NCI-H2196 (cell line): Measurements from ENCODE around the gene INF2.

Experiments
- DNase-seq: peaks from one replicate; lab custom pipeline; 2025; ENCODE audit not compliant: unreplicated experiment; lab: John Stamatoyannopoulos, UW

INF2 gene

DNA sequence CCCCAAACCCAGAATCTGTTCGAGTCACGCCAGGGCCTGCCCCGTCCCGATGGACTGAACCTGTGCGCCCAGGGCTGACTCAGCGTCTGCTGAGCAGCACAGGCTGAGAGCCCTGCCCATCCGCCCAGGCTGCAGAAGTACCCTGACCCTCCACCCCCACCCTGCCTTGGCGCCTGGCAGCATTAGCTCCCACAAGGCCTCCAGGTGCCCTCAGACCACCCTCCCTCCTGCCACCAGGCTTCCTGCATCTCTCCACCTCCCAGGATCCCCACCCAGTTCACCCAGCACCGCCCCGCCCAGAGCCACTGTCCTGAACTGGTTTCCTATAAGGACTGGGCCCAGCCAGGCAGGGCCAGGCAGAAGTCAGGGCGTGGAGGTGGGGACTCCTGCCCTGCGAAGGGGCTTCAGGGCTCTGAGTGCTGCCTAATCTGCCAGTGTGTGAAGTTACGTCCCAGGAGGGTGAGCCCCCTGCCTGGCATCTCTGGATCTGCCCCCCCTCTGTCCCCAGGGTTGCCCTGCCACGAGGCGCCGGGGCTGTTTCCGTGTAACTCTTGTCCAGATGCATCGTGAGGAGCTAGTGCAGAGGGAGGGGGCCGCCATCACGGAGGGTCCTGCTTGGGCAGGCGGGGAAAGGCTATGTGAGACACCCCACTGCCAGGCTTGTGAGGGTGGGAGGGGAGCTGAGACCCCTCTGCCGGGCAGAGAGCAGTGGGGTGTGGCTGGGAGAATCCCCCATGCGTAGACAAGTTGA is 43.7 kb downstream of the INF2 start:
- DNase-seq = no peak

DNA sequence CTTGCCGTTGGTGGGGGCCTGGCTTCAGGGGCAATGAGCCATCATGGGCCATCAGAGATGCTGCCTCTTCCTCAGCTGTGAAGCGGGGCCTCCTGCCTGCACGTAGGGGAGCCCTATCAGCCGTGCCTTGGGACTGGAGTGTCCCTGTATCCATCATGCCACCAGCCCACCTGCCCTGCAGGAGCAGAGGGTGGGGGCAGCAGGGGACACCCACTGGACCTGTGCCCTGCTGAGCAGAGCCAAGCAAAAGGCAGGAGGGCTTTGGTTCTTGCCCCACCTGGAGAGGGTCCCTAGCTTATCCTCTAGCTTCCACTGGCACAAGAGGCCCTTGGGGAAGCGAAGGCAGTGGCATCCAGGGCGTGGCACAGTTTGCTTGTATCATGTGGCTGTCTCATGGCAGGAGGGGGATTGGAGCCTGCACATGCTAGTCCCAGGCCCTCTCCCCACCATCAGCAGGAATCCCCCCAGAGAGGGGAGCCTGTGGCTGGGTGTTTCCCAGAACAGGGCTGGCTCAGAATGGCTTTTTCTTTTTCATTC is 44.7 kb downstream of the INF2 start:
- DNase-seq = no peak

DNA sequence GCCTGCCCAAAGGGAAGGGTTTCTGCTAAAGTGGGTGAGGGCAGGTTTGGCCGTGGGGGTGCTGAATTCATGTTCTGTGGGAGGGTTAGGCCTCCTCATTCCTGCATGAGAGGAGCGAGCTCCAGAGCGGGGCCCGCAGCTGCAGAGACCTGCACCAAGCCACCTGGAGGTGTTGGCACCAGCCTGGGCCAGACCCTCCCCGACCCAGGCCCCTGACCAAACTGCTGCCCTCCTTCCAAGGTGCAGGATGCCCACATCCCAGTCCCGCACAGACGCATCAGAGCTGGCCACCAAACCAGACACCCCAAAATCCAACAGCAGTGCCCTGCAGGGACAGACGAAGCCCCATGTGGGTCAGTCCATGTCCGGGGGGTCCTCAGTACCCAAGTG is 45.2 kb downstream of the INF2 start:
- DNase-seq = no peak

DNA sequence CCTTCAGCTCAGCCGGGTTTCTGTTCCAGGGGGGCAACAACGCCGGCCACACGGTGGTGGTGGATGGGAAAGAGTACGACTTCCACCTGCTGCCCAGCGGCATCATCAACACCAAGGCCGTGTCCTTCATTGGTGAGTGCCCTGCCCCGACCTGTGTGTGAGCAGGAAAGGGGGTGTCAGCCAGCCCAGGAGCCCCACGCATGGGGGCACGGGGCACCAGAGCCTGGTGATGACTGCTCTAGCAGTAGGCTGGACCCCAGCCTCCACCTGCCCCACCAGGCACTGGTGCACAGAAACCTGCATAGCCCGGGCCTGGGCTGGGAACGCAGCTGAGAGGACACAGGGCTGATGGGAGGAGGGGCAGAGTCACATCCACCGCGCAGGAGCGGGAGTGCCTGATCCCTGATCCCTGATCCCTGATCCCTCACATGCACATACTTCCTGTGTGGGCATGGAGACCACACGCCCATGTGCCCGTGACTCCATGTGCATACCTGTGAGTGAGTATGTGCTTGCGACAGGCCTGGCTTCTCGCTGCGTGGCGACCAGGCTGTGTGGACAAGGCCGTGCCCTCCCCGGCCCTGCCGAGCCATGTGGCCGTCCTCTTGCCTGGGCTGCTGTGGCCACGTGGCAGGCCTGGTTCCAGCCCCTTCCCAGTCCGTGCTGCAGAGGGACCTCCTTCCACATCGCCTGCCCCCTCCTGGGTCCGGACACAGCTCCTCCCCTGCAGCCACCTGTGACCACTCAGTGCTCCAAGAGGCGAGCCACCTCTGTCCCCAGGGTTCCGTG is 45.8 kb downstream of the INF2 start:
- no peak for DNase-seq

DNA sequence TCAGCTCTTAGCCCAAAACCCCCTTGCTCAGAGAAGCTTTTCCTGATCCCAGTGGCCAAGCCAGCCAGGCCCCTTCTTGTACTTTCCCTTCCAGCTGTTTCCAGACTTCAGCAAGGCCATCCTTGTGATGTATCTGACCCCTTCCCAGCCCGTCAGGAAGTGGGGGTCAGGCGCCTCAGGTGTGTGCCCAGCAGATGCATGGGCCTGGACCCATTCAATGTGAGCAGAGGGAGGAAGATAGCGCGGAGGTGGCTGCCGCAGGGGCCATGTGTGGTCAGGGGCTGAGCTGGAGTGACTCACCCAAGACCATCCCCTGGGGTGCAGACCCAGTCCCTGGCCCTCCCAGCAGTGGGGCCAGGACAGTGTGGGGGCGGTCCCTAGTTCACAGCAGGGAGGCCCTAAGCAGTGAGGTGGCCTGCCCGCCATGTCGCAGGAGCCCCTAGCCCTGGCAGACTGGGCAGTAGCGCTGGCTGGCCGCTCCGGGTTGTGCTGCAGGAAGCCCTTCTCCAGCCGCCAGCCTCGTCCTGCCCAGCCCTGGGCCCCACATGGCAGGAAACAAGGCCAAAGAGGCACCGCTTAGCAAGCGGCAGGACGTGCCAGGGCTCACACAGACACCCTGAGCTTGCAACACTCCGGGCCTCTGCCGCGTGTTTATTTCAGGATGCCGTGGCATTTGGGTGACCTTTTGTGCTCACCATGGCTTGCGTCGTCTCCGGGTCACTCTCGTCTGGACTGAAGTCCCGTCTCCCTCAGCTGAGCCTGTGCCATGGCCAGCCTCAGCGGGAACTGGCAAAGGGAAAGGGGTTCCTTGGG is 46.6 kb downstream of the INF2 start:
- DNase-seq = no peak

DNA sequence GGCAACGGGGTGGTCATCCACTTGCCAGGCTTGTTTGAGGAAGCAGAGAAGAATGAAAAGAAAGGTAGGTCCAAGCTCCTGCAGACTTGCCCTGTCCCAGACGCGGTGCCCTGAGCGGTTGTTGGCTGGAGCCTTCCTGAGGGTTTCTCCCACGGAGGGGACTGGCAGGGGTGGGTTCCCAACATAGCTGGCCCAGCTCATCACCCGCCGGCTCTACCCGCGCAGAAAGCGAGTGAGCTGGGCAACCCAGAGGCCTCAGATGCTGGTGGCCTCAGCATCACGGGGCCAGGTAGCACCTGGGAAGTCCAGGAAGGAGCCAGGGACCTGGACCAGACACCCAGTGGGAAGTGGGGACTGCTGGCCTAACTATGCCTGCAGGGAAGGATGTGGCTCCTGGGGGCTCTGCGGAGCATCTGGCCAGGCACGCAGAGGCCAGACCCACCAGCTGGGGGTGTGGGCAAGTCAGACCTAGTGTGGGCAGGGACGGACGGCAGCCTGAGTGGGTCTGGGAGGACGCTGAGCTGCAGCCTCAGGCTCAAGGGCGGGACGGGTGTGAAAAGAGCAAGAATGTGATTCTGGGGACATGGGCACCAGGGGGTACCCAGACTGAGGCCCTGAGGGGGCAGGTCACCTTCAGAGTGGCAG is 49.1 kb downstream of the INF2 start:
- no peak for DNase-seq

DNA sequence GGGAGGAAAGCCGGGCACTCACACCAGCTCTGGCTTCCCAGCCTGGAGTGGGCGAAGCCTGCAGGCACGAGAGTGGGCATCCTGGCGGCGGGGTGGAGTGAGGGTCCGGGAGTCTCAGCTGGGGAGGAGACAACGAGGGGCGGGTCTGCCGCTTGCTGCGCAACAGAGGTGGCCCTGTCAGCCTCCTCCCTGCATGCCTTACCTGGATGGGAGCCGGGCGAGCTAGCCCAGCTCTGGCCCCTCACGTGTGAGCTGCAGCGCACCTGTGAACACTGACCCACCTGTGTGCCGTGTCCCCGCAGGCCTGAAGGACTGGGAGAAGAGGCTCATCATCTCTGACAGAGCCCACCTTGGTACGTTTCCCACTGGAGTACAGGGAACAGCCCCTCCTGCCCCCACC is 49.6 kb downstream of the INF2 start:
- DNase-seq = no peak

DNA sequence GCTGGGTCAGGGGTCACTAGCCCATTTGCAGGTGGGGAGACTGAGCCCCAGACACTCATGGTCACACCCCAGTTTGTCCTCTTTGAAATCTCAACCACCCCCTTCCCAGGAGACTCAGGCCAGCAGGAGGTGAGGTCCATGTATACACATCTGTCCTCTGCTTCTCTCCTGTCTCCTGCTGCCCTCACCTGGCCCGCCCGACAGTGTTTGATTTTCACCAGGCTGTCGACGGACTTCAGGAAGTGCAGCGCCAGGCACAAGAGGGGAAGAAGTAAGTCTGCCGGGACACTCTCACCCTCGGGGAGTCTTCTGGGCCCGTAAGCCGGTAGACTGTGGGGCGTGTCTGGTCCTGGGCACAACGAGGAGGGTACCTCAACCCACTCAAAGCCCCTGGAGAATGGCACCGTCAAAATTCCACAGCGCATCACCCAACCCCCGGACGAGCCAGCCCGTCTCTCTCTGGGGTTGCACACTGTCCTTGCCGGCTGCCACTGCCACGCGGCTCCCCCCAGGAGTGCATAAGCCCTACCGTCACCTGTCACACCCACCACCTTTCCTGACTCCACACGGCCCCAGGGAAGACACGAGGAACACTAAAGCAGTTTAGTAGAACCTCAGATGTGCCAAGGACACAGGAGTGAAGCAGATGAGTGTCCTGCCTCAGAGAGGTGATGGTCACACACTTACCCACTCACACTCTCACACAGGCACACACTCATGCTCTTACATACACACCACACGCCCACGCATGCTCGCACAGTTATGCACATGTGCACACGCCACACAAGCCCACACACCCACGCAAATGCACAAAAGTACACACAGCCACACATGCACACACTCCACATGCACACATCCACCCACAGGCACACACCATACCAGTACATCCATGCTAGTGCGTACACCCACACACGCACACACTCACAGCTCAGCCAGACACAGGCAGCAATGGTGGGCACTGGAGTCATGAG is 50.4 kb downstream of the INF2 start:
- DNase-seq = no peak

DNA sequence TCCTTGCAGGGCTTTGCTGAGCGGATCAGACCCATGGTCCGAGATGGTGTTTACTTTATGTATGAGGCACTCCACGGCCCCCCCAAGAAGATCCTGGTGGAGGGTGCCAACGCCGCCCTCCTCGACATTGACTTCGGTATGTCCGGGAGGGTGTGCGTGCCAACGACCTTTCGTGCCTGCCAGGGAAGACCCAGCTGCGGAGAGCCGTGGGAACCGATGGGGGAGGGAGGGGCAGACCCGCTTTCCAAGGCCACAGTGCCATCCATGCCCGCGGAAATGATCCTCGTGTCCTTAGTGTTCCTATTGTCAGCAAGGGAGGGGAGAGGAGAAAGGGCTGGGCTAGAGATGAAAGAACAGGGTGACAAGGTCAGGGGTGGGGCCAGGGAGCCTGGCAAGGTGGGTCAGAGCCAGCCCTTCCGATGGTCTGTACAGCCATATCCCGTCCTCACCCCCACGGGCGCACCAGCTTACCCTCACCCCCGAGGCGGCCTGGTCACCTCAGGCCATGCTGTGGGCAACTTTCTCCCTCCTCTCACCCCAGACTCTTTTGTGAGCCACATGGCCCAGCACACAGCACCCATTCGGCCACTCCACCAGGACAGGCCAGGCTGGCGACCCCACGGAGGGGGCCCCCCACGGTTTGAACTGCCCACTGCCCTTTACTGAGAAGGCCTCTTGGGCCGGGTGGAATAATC is 51.8 kb downstream of the INF2 start:
- no peak for DNase-seq

DNA sequence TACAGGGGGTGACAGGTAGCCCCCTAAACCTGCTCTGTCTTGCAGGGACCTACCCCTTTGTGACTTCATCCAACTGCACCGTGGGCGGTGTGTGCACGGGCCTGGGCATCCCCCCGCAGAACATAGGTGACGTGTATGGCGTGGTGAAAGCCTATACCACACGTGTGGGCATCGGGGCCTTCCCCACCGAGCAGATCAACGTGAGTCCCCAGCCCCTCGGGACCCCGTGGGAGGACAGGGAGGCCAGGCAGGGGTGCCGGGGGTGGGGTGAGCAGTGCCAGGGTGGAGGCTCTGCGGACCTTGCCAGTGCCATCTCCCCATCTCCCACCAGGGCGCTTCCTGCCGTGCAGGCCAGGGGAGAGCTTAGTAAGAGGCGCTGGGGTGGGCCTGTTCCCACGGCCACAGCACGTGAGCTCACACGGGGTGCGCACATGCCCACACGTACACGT is 52.4 kb downstream of the INF2 start:
- no peak for DNase-seq

DNA sequence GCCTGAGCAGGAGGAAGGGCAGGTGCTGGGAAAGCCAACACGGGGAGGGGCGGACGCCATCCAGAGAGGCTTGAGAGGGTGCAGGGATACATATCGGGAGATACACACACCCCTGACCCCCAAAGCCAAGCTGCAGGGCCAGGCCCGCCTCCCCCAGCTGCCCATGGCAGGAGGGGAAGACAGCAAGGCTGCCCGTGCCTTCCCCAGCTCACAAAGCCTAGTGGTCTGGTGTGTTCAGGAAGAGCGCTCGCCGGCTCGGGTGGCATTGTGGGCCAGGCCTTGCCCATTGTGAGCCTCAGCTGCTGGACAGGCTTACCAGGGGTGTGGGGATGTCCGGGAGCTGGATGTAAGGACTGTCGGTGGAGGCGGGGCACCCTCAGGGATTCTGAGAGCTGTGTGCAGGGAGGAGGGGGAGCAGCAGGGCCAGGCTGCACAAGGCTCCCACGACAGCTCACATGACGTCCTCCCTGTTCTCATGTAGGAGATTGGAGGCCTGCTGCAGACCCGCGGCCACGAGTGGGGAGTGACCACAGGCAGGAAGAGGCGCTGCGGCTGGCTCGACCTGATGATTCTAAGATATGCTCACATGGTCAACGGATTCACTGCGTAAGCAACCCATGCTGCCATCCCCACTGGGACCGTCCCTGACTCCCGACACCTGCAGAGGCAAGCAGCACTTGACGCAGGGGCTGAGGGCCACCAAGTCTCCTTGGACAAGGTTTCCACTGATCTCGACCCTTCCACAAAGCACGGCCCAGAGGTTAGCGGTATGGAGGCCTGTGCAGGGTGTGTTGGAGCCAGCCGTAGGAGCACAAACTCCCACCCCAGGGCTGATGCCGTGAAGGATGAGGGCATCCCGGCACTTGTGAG is 53.4 kb downstream of the INF2 start:
- DNase-seq = no peak

DNA sequence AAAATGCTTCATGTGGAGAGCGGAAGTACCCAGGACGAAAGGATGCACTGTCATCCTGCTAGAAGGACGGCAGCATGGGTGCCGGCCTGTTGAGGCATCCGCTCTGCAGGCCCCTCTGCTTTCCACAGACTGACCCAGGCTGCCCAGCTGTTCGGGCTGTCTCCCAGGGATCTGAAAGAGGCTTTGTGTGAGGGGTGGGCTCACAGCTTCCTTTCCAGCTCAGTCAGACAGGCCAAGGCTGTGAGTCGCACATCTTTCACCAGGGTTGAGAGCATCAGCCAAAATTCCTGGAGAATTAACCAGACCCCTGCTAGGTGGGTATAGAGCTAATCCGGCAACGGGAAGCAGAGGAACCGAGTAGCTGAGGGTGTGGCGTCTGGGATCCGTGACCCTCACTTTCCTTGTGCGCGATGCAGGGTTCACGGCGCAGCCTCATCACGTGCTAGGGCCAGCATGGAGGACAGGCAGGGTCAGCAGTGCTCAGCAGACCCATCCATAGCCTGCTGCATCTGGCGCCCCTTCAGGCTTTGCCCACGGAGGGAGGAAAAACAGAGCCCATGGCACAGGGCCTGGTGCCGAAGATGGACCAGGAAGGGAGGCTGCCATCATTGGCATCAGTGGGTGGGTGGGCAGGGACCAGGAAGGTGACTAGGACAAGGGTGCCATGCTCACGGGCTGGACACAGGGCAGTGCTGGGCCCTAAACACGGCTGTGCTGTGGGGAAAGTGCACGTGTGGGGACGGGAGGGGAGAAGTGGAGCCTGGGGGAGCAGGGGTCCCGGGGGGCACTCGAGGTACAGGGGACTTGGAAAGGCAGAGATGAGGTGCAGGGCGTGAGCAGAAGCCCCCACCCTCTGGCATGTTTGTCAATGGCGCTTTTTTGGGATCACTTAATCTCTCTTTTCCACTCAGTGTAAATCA is 54.3 kb downstream of the INF2 start:
- DNase-seq = no peak

DNA sequence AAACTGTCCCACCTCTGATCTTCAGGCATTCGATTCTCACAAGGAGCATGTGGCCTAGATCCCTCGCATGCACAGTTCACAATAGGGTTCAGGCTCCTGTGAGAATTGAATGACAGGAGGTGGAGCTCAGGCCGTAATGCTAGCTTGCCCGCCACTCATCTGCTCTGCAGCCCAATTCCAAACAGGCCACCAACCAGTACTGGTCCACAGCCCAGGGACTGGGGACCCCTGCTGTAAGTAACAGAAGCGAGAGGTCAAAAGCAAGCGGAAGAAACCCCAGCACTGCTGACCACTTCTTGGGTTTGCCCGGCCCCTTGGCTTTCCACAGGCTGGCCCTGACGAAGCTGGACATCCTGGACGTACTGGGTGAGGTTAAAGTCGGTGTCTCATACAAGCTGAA is 55.1 kb downstream of the INF2 start:
- DNase-seq = no peak

DNA sequence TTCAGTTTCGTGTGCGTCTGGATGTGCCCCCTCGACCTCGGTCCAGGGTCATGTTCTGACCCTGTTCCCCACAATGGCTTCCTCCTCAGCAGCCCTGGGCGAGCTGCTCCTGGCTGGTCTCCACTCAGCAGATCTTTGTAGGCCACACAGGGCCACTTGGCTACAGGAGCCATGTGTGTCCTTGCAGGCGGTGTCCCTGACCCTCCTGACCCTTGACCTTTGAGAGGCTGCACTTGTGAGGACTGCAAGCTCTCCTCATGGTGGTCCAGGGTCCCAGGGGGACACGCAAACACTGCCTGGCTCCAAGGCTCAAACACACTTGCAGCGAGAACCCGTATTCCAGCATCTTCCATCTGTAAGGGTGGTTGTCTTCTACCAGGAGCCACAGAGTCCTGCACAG is 56.0 kb downstream of the INF2 start:
- no peak for DNase-seq

DNA sequence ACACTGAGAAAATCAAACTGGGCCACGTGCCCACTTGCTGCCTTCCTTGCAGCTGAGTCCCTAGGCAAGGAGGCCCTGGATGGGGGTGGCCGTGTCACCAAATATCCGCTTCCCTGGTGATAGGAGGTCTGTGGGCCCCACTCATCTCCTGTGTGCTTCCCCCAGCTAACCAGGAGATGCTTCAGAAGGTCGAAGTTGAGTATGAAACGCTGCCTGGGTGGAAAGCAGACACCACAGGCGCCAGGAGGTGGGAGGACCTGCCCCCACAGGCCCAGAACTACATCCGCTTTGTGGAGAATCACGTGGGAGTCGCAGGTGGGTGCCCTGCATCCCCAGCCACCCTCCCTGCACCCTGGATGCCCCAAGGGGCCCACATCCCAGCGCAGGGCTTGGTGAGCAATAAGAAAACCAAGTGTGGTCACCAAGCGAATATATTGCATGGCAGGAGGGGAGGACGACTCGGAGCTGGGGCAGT is 56.7 kb downstream of the INF2 start:
- DNase-seq = no peak

DNA sequence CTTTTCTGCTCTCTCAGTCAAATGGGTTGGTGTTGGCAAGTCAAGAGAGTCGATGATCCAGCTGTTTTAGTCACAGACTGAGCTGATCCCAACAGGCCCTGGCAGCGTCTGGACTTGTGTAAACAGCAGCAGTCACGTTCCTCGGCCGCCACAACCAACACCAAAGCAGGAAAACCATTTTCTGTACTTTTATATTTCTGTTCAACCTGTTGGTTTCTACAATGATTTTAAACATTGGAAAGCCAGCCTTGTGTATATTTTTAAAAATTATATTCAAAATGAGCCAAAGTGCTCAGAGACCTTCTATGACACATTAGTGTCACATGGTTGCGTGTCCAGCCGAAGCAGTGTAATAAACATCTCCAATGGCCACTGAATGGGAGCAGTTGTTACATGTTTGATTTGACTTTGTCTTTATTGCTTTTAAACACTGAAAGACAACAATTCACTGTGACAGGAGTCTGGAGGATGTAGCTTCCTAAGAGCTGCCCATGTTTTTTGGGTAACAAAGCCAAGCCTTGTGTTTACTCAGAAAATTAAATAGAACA is 57.6 kb downstream of the INF2 start:
- no peak for DNase-seq

DNA sequence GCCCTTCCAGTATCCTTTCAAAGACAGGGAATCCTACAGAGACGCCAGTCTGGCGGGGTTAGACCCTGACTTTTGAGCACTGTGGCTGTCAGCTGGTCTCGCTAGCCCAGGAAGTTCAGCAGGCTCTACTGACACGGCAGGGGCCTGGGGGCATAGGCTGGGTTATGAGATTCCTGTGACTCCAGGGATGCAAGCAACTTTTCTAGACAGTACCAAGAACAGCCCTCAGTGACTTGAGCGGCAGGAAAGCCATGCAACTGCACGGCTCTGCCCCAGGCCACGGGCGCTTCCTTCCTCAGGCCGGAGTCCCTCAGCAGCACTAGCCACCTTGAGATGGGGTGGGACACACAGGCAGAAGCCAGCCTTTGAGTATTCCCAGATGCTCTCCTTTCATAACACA is 58.5 kb downstream of the INF2 start:
- DNase-seq = no peak
